ENCODE data around the gene CMIP. TPM values are rescaled to one million over a fixed set of nuclear protein-coding genes. Genes with fewer than 3 reads are reported as not detected.

Gene CMIP
- total RNA-seq, 1 experiment from 2014 or later: 53.6 TPM

- no peaks in the 10 kb centered on the region for H3K9me3 Mint-ChIP-seq (ENCODE audit: unreplicated experiment)
- no peak for DNase-seq (ENCODE audit: unreplicated experiment)
- H3K36me3 Mint-ChIP-seq (ENCODE audit: insufficient read depth, unreplicated experiment): peaks cover 22% of the 10 kb centered on the region
- ChIA-PET POLR2A (interaction anchor here (0.8 kb wide), 1 partner anchor 62 kb away, joined by 3 read pairs; no protein-coding TSS in a partner anchor), CTCF (interaction anchor here (0.6 to 0.7 kb wide), 2 partner anchors 12 to 151 kb away, joined by 3 read pairs; no protein-coding TSS in a partner anchor)
- no peak overlapping the region for H3K4me3 Mint-ChIP-seq (ENCODE audit: unreplicated experiment)
- H3K27ac Mint-ChIP-seq (ENCODE audit: low read depth, unreplicated experiment): no peak overlapping the region
- no TSS peak for BruUV-seq (replicated peaks)
- TF ChIP-seq CTCF (IDR thresholded peaks at IDR 0.05; ENCODE audit: unreplicated experiment): no peak
- H3K27me3 Mint-ChIP-seq (ENCODE audit: insufficient read depth, unreplicated experiment): no peaks in the 10 kb centered on the region
- peaks cover 20% of the 10 kb centered on the region for H3K4me1 Mint-ChIP-seq (ENCODE audit: insufficient read depth, unreplicated experiment)
- intact Hi-C loops (cut with micrococcal nuclease): no loop called here
These were observed 111.1 kb downstream of the CMIP start for GRCh38 chr16:81555660-81556059.

- peaks cover 26% of the 10 kb centered on the region for H3K36me3 Mint-ChIP-seq (ENCODE audit: insufficient read depth, unreplicated experiment)
- no peak overlapping the region for H3K4me3 Mint-ChIP-seq (ENCODE audit: unreplicated experiment)
- POLR2A ChIA-PET: no interaction called here
- H3K4me1 Mint-ChIP-seq (ENCODE audit: insufficient read depth, unreplicated experiment): peaks cover 21% of the 10 kb centered on the region
- DNase-seq (ENCODE audit: unreplicated experiment): no peak
- H3K27ac Mint-ChIP-seq (ENCODE audit: low read depth, unreplicated experiment): no peak overlapping the region
- H3K27me3 Mint-ChIP-seq (ENCODE audit: insufficient read depth, unreplicated experiment): no peaks in the 10 kb centered on the region
- intact Hi-C loops (cut with micrococcal nuclease): no loop called here
- no TSS peak for BruUV-seq (replicated peaks)
- TF ChIP-seq CTCF (IDR thresholded peaks at IDR 0.05; ENCODE audit: unreplicated experiment): no peak
- no peaks in the 10 kb centered on the region for H3K9me3 Mint-ChIP-seq (ENCODE audit: unreplicated experiment)
- CTCF ChIA-PET: interaction anchor here (0.6 kb wide), 1 partner anchor 155 kb away, joined by 3 read pairs; no protein-coding TSS in a partner anchor
These were observed 112.2 kb downstream of the CMIP start for GRCh38 chr16:81556715-81557284.

GRCh38 chr16:81558077-81558443 lies 113.5 kb downstream of the CMIP start:
- TF ChIP-seq CTCF (IDR thresholded peaks at IDR 0.05; ENCODE audit: unreplicated experiment): no peak
- no peak overlapping the region for H3K4me3 Mint-ChIP-seq (ENCODE audit: unreplicated experiment)
- no peaks in the 10 kb centered on the region for H3K27me3 Mint-ChIP-seq (ENCODE audit: insufficient read depth, unreplicated experiment)
- no TSS peak for BruUV-seq (replicated peaks)
- H3K4me1 Mint-ChIP-seq (ENCODE audit: insufficient read depth, unreplicated experiment): peaks cover 17% of the 10 kb centered on the region
- no peak overlapping the region for H3K27ac Mint-ChIP-seq (ENCODE audit: low read depth, unreplicated experiment)
- no peaks in the 10 kb centered on the region for H3K9me3 Mint-ChIP-seq (ENCODE audit: unreplicated experiment)
- no peak for DNase-seq (ENCODE audit: unreplicated experiment)
- POLR2A ChIA-PET: interaction anchor here (0.5 to 1.4 kb wide), 2 partner anchors 27 to 31 kb away, joined by 3 read pairs; no protein-coding TSS in a partner anchor
- intact Hi-C loops (cut with micrococcal nuclease): no loop called here
- CTCF ChIA-PET: no interaction called here
- H3K36me3 Mint-ChIP-seq (ENCODE audit: insufficient read depth, unreplicated experiment): peaks cover 24% of the 10 kb centered on the region

GRCh38 chr16:81558444-81559175 lies 114.0 kb downstream of the CMIP start:
- DNase-seq (ENCODE audit: unreplicated experiment): no peak
- H3K4me3 Mint-ChIP-seq (ENCODE audit: unreplicated experiment): no peak overlapping the region
- TF ChIP-seq CTCF (IDR thresholded peaks at IDR 0.05; ENCODE audit: unreplicated experiment): no peak
- BruUV-seq (replicated peaks): no TSS peak
- intact Hi-C loops (cut with micrococcal nuclease): no loop called here
- H3K27me3 Mint-ChIP-seq (ENCODE audit: insufficient read depth, unreplicated experiment): no peaks in the 10 kb centered on the region
- peaks cover 17% of the 10 kb centered on the region for H3K4me1 Mint-ChIP-seq (ENCODE audit: insufficient read depth, unreplicated experiment)
- H3K27ac Mint-ChIP-seq (ENCODE audit: low read depth, unreplicated experiment): no peak overlapping the region
- peaks cover 19% of the 10 kb centered on the region for H3K36me3 Mint-ChIP-seq (ENCODE audit: insufficient read depth, unreplicated experiment)
- ChIA-PET POLR2A (interaction anchor here (1.2 to 1.4 kb wide), 3 partner anchors 9 to 32 kb away, joined by 3 to 5 read pairs (median 4); no protein-coding TSS in a partner anchor), CTCF (interaction anchor here (0.6 to 0.8 kb wide), 2 partner anchors 32 to 155 kb away, joined by 3 read pairs; no protein-coding TSS in a partner anchor)
- H3K9me3 Mint-ChIP-seq (ENCODE audit: unreplicated experiment): no peaks in the 10 kb centered on the region
